GM18505 (cell line): ENCODE measurements around the gene IQSEC1.

Source experiments
- ATAC-seq: cut with Tn5 transposase; IDR thresholded peaks from one replicate; pipeline ENCODE4 v1.9.1; 2021; ENCODE audit not compliant: unreplicated experiment
- POLR2A ChIP-seq: IDR thresholded peaks from 4 replicates; pipeline ENCODE4 v1.6.1; 2011; ENCODE audit warnings: borderline replicate concordance; ENCODE audit not compliant: insufficient read depth, insufficient read length; ENCODE audit errors: extremely low read depth

The IQSEC1 gene

DNA sequence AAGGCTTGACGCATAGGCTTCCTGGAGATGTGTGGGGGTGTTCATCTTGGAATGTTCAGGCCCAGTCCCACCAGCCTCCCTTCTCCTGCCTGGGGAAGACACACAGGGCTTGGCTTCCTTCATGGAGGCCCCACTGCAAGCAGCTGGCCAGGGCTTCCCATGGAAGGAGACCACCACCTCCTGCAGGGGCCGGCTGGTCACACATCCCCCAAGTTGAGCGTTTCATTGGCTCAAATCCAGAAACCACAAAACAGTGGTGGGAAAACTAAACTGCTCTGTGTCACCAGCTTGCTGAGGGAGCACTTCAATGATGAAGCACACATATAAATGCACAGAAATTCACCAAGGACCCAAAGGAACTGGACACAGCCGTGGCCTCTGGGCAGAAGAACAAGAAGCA is 8.3 kb downstream of the IQSEC1 start:
- no peak for TF ChIP-seq POLR2A
- ATAC-seq: no peak

DNA sequence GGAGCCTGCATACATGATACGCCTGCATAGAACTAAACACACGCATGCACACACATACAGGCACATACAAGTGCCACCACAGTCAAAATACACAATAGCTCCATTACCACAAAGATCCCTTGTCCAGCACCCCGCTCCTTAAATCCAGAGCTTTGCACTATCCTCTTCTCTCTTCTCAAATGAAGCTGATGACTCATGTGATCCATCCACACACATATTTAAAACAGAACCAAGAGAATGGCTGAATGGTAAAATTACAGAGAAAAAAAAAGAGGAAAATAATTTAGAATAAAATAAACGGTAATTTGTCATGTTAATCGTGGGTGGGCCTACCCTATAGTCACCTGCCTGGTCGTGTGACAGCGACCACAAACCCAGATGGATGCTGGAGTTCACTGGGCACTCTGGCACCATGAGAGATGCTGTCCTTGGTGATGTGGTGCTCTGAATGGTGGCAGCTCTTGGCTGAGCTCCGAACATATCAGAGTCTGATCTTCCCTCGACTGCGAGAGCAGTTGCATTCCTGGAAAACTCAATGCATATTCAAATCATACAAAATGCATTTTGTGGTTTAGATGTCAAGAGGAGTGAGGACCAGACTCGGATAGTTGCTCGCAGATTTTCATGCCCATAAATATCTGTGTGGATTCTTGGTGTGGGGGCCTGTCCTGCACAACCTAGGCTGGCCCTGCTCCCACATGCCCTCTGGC is 8.9 kb downstream of the IQSEC1 start:
- TF ChIP-seq POLR2A: no peak
- no peak for ATAC-seq

DNA sequence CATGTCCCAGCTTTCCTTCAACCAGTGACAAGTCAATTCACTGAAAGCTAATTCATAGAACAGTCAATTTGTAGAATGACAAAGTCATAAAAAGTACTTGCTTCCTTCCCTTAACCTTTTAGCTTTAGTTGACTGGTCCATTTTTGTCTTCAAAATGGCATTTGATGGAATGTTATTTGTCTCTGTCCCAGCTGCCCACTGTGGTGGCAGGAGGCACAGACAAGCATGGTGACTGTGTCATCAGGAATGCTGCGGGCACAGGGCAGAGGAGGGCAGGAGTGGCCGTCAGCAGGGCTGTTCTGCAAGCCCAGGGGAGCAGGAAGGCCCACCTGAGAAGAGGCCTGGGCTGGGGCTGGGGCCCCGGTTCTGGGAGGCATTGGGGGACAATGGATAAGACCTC is 10.0 kb downstream of the IQSEC1 start:
- no peak for TF ChIP-seq POLR2A
- no peak for ATAC-seq

DNA sequence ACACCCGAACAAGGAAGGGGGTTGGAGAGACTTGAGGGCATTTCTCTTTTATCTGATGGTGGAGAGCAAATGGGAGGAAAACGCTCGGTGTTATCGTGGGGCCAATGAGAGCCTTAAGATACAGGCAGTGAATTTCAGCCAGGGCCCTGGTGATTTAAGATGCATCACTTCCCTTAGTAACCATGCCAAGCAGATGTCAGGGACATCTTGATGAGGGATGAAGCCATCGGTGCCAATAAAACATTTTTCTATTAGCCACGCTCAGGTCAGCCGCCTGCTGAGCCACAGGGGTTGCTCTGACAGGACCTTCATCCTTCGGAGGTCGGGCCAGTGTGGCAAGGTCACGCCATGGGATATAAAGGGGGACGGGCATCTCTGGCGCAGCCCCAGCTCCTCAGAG is 10.6 kb downstream of the IQSEC1 start:
- TF ChIP-seq POLR2A: no peak
- no peak for ATAC-seq

DNA sequence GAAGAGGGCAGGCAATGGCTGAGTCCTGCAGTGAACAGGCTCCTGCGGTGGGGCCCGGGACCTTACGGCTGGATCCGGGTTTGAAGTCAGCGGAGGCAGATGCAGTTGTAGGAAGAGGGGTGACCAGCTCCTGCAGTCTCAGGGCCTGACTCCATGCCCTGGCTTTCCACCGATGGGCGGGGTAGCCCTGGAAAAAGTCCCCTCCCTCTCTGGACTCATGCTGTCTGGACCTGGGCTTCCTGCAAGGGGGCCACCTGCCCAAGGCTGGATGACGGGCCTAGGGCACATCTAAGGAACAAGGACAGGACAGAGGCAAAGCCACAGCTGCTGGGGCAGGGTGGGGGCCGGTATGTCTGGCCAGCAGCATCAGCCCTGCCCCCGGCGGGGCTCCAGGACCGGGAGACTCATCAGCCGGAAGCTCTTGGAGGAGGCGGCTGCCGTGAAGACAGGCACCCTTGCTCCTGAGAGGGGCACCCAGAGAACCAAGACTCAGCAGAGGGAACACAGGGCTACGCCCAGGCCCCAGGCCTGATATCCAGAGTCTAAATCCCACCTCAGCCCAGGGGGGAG is 12.8 kb downstream of the IQSEC1 start:
- no peak for ATAC-seq
- no peak for TF ChIP-seq POLR2A

- no peak for ATAC-seq
- no peak for TF ChIP-seq POLR2A
Measured at GRCh38 chr3:13058346-13059120, 14.7 kb downstream of the IQSEC1 start.

GRCh38 chr3:13057282-13058040 is 15.8 kb downstream of the IQSEC1 start:
- no peak for ATAC-seq
- no peak for TF ChIP-seq POLR2A

DNA sequence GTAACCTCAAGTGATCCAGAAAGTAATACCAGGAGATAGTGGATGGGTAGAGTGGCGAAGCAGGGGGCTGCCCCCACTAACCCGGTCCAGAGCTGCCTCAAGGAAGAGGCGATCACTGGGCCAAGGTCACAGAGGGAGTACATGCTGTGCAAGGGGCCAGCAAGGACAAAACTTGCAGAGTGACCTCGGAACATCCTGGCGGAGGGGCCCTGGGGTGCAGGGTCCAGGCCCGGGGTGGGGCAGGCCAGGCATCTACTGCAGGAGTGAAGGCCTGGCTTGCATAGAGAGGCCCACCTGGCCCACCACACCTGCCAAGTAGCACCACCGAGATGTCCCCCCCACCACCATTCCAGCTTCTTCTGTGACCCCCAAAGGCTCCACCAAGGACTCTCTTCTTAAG is 17.6 kb downstream of the IQSEC1 start:
- ATAC-seq: no peak

DNA sequence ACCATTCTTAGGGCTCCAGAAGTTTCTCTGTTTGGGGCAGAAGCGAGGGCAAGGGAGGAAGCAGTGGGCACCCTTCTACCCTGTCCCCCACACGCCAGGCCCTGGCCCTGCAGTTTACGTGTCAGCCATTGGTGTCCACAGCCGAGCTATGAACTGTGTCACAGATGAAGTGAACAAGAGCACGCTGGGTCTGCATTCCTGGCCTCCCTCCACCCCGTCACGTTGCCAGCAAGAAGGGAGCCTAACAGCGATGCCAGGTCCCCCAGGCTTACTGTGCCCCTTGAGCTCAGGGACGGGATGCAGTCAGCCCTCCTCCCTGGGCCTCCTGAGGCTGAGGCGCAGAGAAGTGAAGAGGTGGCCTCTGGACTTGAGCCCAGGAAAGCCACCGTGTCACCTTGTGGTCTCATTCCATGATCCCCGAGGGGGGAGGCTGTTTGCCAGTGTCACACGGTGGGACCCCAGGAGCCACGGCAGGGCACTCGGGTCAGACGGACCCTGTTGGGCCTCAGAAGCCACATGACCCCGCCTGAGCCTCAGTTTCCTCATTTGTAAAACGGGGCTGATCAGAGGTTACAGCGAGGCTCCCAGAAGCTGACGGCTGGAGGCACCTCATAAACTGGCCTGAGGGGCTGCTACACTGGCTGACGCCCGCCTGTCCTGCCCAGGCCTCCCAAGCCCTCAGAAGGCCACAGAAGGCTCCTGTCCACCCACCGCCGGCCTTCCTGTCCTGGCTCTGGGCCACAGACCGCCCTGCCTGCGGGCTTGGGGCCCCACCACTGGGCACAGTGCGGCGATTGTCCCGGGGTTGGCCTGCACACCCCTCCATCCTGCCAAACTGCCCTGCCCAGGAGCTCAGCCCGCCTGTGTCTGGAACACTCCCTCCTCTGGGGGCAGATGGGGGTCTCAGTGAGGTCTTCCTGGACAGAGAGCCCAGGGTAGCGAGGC is 18.6 kb downstream of the IQSEC1 start:
- no peak for TF ChIP-seq POLR2A
- ATAC-seq: no peak

More for the DNA sequence above, 17.6 kb downstream of the IQSEC1 start:
- TF ChIP-seq POLR2A: no peak

DNA sequence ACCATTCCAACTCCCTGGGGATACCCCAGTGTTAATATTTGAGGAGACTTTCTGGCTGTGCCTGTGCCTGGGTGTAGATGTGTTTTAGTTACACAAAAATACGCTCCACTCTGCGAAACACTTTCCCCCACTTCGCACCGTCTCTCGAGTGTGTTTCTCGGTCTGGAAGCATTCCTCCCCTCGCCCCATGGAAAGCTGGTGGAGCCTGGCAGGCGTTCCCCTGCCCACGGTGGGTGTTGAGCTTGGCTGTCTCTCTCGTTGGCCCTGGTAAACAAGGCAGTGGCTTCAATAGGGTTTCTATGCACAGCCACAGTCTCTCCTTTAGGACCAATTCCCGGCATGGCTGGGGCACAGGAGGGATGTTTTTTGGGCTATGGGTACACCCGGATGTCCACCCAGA is 19.3 kb downstream of the IQSEC1 start:
- no peak for ATAC-seq
- no peak for TF ChIP-seq POLR2A

- TF ChIP-seq POLR2A: no peak
- ATAC-seq: no peak
Measured at GRCh38 chr3:13053420-13053819, 19.8 kb downstream of the IQSEC1 start.

- TF ChIP-seq POLR2A: no peak
- ATAC-seq: no peak
Measured at GRCh38 chr3:13052191-13052820, 20.9 kb downstream of the IQSEC1 start.
